Prostate gland (tissue), 2 donors: ENCODE measurements around the gene DEFB113.

ENCODE experiments used
- POLR2A ChIP-seq: fragments of 450-650 bp; IDR thresholded peaks from one replicate; pipeline ENCODE4 v1.6.1; 2016; ENCODE audit warnings: antibody characterized with exemption, mild to moderate bottlenecking
- TF ChIP-seq, protein P1 (sequence below), 4 experiments: fragments of 200-600 bp in 2 of 4; fragments of 450-650 bp in 2 of 4; sonication (generic) in 2 of 4; IDR thresholded peaks; 1 replicate in 3 of 4; 2 replicates in 1 of 4; pipeline ENCODE4 v1.5.1; 2016 to 2019; ENCODE audit warnings: antibody characterized with exemption in 4 of 4, mild to moderate bottlenecking in 2 of 4, moderate library complexity in 2 of 4

DNA sequence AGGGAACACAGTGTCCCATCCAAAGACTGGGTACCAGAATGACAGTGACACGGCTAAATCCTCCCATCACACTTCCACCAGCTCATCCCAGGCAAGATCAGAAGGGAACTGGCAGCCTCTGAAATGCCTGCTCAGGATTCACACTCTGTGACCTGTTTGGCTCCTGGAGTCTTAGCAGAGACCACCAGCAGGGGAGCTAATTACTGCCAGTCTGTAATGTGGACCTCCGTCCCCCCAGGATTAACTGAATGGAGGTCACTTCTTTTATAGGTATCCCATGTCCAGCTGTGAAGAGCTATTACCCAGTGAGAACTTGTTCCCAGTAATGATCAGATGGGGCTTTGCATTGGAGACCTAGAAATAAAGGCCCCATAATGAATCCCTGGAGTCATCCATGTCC, 50.6 kb downstream of the DEFB113 start:
- TF ChIP-seq, protein P1, sequence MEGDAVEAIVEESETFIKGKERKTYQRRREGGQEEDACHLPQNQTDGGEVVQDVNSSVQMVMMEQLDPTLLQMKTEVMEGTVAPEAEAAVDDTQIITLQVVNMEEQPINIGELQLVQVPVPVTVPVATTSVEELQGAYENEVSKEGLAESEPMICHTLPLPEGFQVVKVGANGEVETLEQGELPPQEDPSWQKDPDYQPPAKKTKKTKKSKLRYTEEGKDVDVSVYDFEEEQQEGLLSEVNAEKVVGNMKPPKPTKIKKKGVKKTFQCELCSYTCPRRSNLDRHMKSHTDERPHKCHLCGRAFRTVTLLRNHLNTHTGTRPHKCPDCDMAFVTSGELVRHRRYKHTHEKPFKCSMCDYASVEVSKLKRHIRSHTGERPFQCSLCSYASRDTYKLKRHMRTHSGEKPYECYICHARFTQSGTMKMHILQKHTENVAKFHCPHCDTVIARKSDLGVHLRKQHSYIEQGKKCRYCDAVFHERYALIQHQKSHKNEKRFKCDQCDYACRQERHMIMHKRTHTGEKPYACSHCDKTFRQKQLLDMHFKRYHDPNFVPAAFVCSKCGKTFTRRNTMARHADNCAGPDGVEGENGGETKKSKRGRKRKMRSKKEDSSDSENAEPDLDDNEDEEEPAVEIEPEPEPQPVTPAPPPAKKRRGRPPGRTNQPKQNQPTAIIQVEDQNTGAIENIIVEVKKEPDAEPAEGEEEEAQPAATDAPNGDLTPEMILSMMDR (IDR thresholded peaks at IDR 0.05), result no peak
- TF ChIP-seq POLR2A, result no peak
